Measurements from ENCODE around the gene PLXNA3.

Gene PLXNA3

DNA sequence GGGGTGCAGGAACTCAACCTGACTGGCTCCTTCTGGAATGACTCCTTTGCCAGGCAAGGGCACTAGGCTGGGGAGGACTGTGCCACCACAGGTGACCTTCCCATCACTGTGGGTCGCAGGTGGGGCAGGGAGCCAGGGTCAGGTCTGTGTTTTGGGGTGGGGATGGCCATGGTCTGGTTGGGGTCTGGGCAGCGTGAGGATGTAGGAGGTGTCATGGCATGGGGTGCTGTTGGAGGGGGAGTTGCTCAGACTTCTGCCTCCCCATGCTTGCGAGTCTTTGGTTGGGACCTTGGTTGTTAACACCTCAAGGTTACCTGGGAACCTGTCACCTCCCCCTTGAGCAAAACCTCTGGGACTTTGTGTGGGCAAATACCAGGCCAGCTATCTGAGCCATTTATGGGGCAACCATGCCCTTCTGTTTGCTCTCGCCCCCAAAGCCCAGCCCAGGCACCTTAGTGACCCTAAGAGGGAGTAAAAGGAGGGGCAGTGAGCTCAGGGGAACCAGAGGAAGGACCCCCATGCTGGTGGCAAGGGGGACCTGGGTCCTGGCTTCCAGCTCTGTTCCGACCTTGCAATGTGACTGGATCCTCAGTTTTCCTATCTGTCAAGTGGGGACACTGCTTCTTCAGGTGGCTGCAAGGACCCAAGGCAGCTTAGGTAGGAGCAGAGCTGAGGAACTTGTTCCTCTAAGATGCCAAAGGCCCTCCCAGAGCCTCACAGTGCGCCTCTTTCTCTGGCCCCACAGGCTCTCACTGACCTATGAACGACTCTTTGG lies 23.5 kb upstream of the PLXNA3 start:
- DNase-seq: no peak

DNA sequence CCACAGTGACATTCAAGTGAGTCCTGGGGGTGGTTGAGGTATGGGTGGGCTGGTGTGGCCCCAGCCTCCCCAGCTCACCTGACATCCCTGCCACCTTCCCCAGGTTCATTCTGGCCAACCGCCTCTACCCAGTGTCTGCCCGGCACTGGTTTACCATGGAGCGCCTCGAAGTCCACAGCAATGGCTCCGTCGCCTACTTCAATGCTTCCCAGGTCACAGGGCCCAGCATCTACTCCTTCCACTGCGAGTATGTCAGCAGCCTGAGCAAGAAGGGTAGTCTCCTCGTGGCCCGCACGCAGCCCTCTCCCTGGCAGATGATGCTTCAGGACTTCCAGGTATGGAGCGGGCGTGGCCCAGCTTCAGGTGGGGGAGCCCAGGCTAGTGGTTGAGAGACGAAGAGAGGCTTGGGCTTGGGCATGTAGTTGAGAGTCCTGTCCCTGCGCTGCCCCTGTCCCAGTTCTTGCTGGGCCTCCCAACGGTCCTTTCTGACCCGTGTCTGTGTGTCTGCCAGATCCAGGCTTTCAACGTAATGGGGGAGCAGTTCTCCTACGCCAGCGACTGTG lies 22.8 kb upstream of the PLXNA3 start:
- DNase-seq: no peak

DNA sequence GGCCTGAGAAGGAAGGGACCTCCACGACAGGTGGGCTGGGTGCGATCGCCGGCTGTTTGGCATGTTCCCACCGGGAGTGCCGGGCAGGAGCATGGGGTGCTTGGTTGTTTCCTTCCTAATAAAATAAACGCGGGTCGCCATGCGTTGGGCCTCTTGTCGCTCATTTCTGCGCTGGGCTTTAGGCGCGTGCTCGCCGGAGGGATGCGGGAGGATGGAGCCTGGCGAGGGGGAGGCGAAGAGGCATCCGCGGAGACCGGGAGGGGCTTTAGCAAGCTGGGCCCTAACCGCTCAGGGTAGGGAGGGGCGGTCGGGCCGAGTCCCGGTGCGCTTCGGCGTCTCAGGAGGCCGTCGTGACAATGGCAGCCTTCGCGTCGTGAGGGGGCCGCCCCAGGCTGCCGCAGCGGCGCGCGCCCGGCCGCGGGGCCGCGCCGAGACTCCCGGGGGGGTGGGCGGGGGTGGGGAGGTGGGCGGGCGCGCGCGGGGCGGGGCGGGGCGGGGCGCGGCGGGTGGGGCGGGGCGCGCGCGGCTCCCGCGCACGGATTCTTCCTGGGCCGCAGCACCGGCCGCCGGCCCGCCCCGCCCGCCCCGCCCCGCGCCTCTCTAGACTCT lies 21.6 kb upstream of the PLXNA3 start:
- peak; percentile 64 for DNase-seq

DNA sequence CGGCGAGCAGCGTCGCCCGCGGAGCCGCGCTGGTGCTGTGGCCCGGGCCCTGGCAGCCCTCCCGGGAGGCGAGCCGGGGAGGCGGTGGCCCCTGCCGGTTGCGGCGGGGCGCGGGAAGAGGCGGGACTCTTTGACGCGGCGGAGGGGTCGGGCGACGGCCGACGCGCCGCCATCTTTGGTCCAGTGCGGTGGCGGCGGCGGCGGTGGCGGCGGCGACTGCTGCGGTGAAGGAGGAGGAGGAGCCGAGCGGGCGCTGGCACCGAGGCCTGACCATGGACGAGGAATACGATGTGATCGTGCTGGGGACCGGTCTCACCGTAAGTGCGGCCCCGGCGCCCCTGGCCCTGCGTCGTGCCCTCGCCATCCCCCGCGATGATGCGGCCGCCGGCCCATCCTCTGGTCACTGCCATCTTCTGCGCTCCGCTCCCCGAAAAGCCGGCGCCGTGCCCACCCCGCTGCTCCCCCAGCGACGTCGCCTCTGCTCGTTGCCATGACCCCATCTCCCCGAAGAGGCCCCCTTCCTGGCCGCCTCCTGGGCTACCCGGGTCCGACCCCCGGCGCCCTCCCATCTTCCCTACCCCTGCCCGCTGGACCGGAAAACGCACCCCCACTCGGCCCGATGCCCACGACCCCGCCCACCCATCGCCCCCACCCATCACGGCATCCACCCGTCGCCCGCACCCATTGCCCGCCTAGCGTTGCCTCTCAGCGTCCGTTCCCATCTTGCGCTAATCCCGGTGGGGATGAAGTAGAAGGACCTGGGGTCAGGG lies 20.9 kb upstream of the PLXNA3 start, which contains the start of gene GDI1:
GDI1 (plus strand) TSS at position 172 of the 770 bp plus-strand sequence; CDS start at position 273, 101 bp downstream.
- DNase-seq: peak; percentile 81

DNA sequence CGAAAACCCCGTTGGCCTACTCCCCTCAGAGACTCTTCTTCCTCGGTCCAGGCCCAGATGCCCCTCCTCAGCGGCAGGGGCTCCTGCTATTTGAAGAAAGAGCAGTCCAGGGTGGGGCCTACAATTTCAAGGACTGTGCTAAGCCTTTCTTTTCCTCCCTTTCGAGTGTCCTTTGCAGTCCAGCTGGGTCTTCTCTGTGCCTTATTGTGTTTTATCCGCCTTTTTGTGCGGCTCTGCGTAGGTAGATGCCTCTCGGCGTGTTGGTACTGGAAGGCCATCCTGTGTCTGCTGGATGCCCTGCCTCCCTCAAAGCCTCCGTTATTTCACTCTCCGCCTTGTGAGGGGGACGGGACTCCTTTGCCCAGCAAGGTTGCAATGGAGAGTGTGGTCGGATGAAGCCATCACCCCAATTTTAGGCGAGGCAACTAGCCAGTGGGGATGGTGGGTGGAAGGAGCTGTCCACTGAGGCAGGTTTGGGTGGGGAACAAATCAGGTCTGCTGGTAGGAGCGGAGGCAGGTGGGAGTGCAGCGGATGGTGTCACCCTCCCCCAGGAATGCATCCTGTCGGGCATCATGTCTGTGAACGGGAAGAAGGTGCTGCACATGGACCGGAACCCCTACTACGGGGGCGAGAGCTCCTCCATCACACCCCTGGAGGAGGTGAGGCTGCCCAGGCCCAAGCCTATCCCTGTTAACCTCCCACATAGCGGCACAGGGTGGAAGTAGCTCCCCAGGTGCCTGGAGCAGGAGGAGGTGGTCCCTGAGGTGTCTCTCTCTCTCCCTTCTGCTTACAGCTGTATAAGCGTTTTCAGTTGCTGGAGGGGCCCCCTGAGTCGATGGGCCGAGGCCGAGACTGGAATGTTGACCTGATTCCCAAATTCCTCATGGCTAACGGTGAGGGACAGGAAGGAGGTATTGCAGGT lies 19.8 kb upstream of the PLXNA3 start:
- DNase-seq: peak; percentile 13

- DNase-seq: no peak
Measured at GRCh38 chrX:154439841-154440240, 18.2 kb upstream of the PLXNA3 start.

GRCh38 chrX:154440623-154441357 lies 17.3 kb upstream of the PLXNA3 start:
- no peak for DNase-seq

DNA sequence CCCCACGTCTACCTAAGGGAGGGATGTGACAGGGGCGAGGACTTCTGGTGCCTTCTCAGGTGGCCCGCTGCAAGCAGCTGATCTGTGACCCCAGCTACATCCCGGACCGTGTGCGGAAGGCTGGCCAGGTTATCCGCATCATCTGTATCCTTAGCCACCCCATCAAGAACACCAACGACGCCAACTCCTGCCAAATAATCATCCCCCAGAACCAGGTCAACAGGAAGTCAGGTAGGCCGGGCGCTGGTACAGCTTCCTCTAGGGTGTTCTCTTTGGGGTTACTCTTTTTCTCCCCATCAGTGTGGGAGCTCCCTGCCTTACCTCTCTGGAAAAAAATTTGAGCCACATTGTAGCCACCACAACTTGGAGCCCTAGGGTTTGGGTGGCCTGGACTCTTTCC lies 16.5 kb upstream of the PLXNA3 start:
- no peak for DNase-seq

- no peak for DNase-seq
Measured at GRCh38 chrX:154441984-154442707, 15.9 kb upstream of the PLXNA3 start.

GRCh38 chrX:154443479-154443910 lies 14.6 kb upstream of the PLXNA3 start:
- peak; percentile 18 for DNase-seq

DNA sequence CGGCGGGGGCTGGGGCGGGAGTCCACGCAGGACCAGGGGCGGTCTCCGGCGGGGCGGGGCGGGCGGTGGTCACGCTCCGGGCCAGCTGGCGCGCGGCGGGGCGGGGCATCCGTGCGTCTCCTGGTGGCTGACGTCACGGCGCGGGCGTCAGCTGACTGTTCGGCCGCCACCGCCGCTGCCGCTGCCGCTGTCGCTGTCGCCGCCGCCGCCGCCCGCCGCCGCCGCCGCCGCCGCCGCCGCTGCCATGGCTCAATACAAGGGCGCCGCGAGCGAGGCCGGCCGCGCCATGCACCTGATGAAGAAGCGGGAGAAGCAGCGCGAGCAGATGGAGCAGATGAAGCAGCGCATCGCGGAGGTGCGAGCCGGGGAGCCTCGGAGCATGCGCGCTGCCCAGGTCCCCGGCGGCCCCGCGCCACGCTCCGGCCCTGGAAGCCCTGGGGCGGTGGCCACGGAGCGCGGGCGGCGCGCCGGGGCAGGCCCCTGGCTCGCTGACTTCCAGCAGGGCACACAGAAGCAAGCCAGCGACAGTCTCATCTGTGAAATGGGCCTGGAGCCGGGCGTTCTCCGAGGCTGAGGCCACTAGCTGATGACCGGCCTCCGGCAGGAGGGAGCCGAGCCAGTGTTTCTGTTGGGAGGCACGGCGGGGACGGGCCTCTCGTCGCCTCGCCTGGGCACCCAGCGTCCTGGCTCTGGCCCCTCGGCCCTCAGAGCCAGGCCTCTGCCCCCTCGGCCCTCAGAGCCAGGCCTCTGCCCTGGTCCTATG lies 13.9 kb upstream of the PLXNA3 start, which contains the start of gene FAM50A:
FAM50A (plus strand) TSS at position 150 of the 763 bp plus-strand sequence; CDS start at position 245, 95 bp downstream.
- peak; percentile 60 for DNase-seq

- no peak for DNase-seq
Measured at GRCh38 chrX:154444755-154445246, 13.3 kb upstream of the PLXNA3 start.

- DNase-seq: no peak
Measured at GRCh38 chrX:154445776-154446175, 12.3 kb upstream of the PLXNA3 start.

DNA sequence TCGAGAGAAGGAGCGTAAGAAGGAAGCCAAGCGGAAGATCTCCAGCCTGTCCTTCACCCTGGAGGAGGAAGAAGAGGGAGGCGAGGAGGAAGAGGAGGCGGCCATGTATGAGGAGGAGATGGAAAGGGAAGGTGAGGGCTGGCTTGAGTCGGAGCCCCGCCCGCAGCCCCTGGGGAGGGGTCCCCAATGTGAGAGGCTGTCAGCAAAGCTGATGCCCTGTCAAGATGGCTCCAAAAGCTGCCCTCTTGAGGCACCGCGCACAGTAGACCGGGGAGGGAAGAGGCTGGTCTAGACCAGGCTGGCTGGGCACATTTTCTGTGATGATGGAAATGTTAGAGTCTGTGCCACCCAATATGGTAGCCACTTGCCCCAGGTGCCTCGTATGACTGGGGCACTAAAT lies 11.7 kb upstream of the PLXNA3 start:
- DNase-seq: no peak

GRCh38 chrX:154448484-154448883 lies 9.6 kb upstream of the PLXNA3 start:
- DNase-seq: no peak

DNA sequence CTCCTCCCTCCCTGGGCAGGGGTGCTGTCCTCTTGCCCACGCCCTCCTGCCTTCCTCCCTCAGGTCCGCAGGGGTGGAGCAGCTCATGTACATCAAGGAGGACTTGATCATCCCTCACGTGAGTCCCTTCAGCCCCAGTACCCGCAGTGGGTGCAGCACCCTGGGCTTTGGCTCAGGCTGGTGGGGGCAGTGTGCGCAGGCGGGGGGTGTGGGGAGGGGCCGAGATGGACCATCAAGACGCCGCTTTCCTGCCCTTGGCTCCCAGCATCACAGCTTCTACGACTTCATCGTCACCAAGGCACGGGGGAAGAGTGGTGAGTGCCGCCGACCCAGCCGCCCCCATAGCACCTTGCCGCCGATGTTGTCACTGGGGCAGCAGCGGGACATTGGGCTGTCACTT lies 8.5 kb upstream of the PLXNA3 start:
- DNase-seq: no peak

GRCh38 chrX:154450312-154450711 lies 7.8 kb upstream of the PLXNA3 start:
- no peak for DNase-seq

DNA sequence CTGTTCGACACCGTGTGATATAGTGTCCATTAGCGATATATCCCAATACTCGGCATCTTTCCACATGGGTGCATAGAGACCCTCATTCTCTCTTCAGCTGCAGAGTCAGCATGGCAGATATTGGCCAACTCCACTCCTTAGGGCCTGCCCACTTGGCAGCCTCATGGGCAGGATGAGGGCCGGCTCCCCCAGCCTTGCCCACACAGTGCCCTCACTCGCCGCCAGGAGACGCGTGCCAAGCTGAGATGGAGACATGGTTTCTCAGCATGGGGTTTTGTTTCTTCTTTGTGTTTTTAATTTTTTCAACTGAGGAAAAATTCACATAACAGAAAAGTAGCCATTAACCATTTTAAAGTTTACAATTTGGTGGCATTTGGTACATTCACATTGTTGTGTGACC lies 5.3 kb upstream of the PLXNA3 start:
- no peak for DNase-seq

DNA sequence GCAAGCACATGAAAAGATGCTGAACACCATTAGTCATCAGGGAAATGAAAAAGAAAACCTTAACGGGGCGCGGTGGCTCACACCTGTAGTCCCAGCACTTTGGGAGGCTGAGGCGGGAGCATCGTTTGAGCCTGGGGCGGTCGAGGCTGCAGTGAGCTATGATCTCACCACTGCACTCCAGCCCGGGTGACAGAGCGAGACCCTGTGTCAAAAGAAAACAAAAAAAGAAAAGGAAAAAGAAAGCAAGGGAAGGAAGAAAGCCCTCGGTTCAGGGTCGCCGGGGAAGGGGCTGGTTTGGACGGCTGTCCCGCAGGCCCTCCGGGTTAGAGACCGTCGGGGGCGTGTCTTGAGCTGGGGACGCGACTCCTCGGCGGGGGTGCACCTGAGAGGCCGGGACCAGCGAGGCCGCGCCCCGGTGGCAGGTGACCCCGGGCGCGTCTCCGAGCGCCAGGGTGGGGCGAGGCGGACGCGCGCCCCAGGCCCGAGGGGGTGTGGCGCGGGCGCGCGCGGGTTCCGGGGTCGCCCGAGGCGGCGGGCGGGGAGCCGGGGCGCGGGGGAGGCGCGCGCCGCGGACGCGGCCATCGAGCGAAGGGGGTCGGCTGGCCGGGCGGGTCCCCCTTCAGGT lies 478 bp upstream of the PLXNA3 start:
- DNase-seq: peak; percentile 57

Measured in right kidney (tissue), 1 donor.